SK-N-SH (cell line): ENCODE data around the gene PLCH1.

ENCODE experiments used
- REST ChIP-seq: IDR thresholded peaks from 2 replicates; pipeline ENCODE4 v1.6.1; 2012; ENCODE audit warnings: mild to moderate bottlenecking, low read depth, low read length, moderate library complexity
- TF ChIP-seq, protein P1 (sequence below): fragments of 200-600 bp; sonication (generic); IDR thresholded peaks from 2 replicates; pipeline ENCODE4 v1.6.1; 2017; ENCODE audit warnings: antibody characterized with exemption, mild to moderate bottlenecking, moderate library complexity

- TF ChIP-seq, protein P1, sequence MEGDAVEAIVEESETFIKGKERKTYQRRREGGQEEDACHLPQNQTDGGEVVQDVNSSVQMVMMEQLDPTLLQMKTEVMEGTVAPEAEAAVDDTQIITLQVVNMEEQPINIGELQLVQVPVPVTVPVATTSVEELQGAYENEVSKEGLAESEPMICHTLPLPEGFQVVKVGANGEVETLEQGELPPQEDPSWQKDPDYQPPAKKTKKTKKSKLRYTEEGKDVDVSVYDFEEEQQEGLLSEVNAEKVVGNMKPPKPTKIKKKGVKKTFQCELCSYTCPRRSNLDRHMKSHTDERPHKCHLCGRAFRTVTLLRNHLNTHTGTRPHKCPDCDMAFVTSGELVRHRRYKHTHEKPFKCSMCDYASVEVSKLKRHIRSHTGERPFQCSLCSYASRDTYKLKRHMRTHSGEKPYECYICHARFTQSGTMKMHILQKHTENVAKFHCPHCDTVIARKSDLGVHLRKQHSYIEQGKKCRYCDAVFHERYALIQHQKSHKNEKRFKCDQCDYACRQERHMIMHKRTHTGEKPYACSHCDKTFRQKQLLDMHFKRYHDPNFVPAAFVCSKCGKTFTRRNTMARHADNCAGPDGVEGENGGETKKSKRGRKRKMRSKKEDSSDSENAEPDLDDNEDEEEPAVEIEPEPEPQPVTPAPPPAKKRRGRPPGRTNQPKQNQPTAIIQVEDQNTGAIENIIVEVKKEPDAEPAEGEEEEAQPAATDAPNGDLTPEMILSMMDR, result no peak
- no peak for TF ChIP-seq REST
Measured at GRCh38 chr3:155629556-155629955, 115.3 kb downstream of the PLCH1 start.
